Measurements from ENCODE around the gene LAS1L.
"Not testable (repeated sequence)": the region's sequence is repeated elsewhere in the genome, so short reads cannot be mapped to it uniquely, and the experiment has no call there.

Gene LAS1L

GRCh38 chrX:65575022-65575421, 40.4 kb upstream of the LAS1L start:
- Histone ChIP-seq H3K4me3 (ENCODE audit: low read depth, low read length) (no peak overlapping the region), H3K27ac (no peak overlapping the region), H3K36me3 (no peaks in the 10 kb centered on the region), H3K27me3 (ENCODE audit: insufficient read depth, low read depth, severe bottlenecking) (peaks cover 3% of the 10 kb centered on the region), H3K9me3 (ENCODE audit: severe bottlenecking) (no peaks in the 10 kb centered on the region)
- TF ChIP-seq, protein P1, sequence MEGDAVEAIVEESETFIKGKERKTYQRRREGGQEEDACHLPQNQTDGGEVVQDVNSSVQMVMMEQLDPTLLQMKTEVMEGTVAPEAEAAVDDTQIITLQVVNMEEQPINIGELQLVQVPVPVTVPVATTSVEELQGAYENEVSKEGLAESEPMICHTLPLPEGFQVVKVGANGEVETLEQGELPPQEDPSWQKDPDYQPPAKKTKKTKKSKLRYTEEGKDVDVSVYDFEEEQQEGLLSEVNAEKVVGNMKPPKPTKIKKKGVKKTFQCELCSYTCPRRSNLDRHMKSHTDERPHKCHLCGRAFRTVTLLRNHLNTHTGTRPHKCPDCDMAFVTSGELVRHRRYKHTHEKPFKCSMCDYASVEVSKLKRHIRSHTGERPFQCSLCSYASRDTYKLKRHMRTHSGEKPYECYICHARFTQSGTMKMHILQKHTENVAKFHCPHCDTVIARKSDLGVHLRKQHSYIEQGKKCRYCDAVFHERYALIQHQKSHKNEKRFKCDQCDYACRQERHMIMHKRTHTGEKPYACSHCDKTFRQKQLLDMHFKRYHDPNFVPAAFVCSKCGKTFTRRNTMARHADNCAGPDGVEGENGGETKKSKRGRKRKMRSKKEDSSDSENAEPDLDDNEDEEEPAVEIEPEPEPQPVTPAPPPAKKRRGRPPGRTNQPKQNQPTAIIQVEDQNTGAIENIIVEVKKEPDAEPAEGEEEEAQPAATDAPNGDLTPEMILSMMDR (IDR thresholded peaks at IDR 0.05; ENCODE audit: low read depth, low read length), result no peak
- no peak for DNase-seq

- H3K36me3 ChIP-seq, result no peaks in the 10 kb centered on the region
- no peak overlapping the region for H3K4me3 ChIP-seq (ENCODE audit: low read depth, low read length)
- H3K27ac ChIP-seq, result no peak overlapping the region
- H3K9me3 ChIP-seq (ENCODE audit: severe bottlenecking), result no peaks in the 10 kb centered on the region
- peaks cover 6% of the 10 kb centered on the region for H3K27me3 ChIP-seq (ENCODE audit: insufficient read depth, low read depth, severe bottlenecking)
- no peak for DNase-seq
- TF ChIP-seq, protein P1 (IDR thresholded peaks at IDR 0.05; ENCODE audit: low read depth, low read length), result no peak
Observed at GRCh38 chrX:65574356-65574755, 39.8 kb upstream of the LAS1L start.

DNA sequence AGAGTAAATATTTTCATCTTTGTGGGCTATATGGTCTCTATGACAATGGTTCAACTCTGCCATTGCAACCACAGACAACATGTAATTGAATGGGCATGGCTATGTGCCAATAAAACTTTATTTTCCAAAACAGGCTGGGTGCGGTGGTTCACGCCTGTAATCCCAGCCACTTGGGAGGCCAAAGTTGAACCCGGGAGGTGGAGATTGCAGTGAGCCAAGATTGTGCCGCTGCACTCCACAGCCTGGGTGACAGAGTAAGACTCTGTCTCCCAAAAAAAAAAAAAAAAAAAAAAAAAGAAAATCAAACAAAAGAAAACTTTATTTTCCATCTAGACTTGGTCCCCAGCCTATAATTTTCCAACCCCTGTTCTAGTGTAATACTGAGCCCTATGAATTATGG, 38.4 kb upstream of the LAS1L start:
- H3K36me3 ChIP-seq, result no peaks in the 10 kb centered on the region
- TF ChIP-seq, protein P1 (IDR thresholded peaks at IDR 0.05; ENCODE audit: low read depth, low read length), result no peak
- H3K4me3 ChIP-seq (ENCODE audit: low read depth, low read length), result no peak overlapping the region
- no peak overlapping the region for H3K27ac ChIP-seq
- peaks cover 14% of the 10 kb centered on the region for H3K27me3 ChIP-seq (ENCODE audit: insufficient read depth, low read depth, severe bottlenecking)
- H3K9me3 ChIP-seq (ENCODE audit: severe bottlenecking), result no peaks in the 10 kb centered on the region
- DNase-seq, result no peak

DNA sequence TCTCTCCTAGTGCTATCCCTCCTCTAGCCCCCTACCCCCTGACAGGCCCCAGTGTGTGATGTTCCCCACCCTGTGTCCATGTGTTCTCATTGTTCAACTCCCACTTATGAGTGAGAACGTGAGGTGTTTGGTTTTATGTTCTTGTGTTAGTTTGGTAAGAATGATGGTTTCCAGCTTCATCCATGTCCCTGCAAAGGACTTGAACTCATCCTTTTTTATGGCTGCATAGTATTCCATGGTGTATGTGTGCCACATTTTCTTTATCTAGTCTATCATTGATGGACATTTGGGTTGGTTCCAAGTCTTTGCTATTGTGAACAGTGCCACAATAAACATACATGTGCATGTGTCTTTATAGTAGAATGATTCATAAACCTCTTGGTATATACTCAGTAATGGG, 28.3 kb upstream of the LAS1L start:
- not testable (repeated sequence) for H3K27me3 ChIP-seq (ENCODE audit: insufficient read depth, low read depth, severe bottlenecking)

GRCh38 chrX:65551489-65552339, 17.1 kb upstream of the LAS1L start:
- Histone ChIP-seq H3K27me3 (ENCODE audit: insufficient read depth, low read depth, severe bottlenecking) (peaks cover 41% of the 10 kb centered on the region), H3K9me3 (ENCODE audit: severe bottlenecking) (no peaks in the 10 kb centered on the region), H3K36me3 (no peaks in the 10 kb centered on the region), H3K4me3 (ENCODE audit: low read depth, low read length) (no peak overlapping the region), H3K27ac (no peak overlapping the region)
- TF ChIP-seq, protein P1 (IDR thresholded peaks at IDR 0.05; ENCODE audit: low read depth, low read length), result no peak
- no peak for DNase-seq

More for the DNA sequence above, 28.3 kb upstream of the LAS1L start:
- H3K4me3 ChIP-seq (ENCODE audit: low read depth, low read length); DNase-seq; H3K36me3 ChIP-seq; H3K9me3 ChIP-seq (ENCODE audit: severe bottlenecking); H3K27ac ChIP-seq: not testable (repeated sequence)

- DNase-seq, result no peak
- H3K9me3 ChIP-seq (ENCODE audit: severe bottlenecking), result no peaks in the 10 kb centered on the region
Observed at GRCh38 chrX:65551086-65551485, 16.5 kb upstream of the LAS1L start.

More at GRCh38 chrX:65551086-65551485, 16.5 kb upstream of the LAS1L start:
- TF ChIP-seq, protein P1 (IDR thresholded peaks at IDR 0.05; ENCODE audit: low read depth, low read length), result no peak
- Histone ChIP-seq H3K4me3 (ENCODE audit: low read depth, low read length) (no peak overlapping the region), H3K27ac (no peak overlapping the region), H3K36me3 (no peaks in the 10 kb centered on the region), H3K27me3 (ENCODE audit: insufficient read depth, low read depth, severe bottlenecking) (peaks cover 39% of the 10 kb centered on the region)

Measured in WERI-Rb-1 (cell line).